GM12872 (cell line): ENCODE measurements around the gene CGNL1.

Source experiments
- TF ChIP-seq, protein P1 (sequence below): IDR thresholded peaks from 3 replicates; pipeline ENCODE4 v1.5.1; 2011; ENCODE audit warnings: low read depth, mild to moderate bottlenecking, low read length, moderate library complexity; ENCODE audit not compliant: insufficient read depth

The CGNL1 gene

DNA sequence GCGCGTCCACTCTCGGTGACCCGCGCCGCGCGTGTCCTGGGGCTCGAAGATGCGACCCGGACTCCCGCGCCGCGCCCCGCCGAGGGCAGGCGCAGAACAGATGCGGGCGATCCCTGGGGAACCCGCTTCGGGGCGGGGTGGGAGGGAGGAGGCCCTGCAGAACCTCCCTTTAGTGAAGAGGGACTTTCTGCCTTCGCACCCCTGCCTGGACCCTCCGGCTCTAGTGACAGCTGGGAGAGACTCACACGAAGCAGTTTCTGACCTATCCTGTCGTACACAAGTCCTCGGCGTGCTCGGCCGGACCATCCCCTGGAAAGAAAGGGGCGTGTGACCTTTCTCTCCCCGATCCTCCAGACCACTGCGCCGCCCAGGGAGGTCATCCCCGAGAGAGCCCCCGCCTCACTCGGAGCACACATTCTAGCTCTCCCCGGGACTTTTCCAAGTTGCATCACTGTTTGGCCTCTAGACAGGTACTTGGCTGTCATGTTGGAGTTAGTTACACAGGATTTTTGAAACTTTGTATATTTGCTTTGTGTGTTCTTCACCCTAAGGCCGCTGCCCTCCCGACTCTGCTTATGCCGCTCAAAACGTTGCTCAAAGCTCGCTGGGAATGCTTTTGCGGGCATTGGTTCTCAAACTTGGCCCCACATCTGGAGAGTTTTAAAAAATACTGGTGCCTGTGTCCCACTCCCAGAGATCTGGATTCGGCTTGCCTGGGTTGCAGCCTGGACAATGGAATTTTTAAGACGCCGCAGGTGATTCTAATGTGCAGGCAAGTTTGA, 582 bp downstream of the CGNL1 start:
- TF ChIP-seq, protein P1, sequence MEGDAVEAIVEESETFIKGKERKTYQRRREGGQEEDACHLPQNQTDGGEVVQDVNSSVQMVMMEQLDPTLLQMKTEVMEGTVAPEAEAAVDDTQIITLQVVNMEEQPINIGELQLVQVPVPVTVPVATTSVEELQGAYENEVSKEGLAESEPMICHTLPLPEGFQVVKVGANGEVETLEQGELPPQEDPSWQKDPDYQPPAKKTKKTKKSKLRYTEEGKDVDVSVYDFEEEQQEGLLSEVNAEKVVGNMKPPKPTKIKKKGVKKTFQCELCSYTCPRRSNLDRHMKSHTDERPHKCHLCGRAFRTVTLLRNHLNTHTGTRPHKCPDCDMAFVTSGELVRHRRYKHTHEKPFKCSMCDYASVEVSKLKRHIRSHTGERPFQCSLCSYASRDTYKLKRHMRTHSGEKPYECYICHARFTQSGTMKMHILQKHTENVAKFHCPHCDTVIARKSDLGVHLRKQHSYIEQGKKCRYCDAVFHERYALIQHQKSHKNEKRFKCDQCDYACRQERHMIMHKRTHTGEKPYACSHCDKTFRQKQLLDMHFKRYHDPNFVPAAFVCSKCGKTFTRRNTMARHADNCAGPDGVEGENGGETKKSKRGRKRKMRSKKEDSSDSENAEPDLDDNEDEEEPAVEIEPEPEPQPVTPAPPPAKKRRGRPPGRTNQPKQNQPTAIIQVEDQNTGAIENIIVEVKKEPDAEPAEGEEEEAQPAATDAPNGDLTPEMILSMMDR: no peak

- TF ChIP-seq, protein P1: no peak
Observed at GRCh38 chr15:57377478-57377847, 1.2 kb downstream of the CGNL1 start.

DNA sequence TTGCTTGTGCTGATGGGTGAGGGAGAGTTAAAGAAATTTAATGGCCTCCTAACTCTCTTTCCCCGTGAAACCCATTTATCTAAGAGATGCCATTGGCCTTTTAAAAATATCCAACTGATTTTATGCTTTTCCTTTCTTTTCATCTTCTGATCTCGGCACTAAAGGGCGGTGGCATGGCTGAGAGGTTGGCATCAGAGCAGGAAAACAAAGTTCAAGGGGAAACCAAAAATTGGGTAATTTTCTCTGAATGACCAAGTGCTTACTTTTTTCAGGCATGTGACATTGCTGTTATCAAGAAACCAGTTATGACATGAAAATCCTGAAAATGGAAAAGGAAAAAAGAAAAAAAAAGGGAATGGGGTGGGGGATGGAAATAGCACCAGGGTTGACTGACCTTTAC, 3.2 kb downstream of the CGNL1 start:
- TF ChIP-seq, protein P1: no peak

DNA sequence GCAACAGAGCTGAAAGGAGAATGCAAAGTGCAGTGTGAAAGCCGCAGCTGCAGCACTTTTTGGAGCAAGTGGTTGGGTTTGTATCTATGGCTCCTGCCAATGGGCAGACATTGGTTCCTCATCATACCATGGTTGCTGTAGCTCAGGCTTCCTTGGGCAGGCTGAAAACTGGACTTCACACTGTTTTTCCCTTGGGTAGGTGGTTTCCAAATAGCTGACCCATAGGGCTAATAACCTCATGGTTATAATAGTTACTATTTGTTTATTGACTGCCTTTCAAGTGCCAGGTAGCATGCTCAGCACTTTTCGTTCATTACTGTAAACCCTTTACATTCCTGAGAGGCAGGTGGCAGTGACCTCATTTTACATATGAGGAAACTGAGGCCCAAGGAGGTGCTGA, 4.5 kb downstream of the CGNL1 start:
- TF ChIP-seq, protein P1: no peak

GRCh38 chr15:57382215-57382614, 5.9 kb downstream of the CGNL1 start:
- TF ChIP-seq, protein P1: no peak

DNA sequence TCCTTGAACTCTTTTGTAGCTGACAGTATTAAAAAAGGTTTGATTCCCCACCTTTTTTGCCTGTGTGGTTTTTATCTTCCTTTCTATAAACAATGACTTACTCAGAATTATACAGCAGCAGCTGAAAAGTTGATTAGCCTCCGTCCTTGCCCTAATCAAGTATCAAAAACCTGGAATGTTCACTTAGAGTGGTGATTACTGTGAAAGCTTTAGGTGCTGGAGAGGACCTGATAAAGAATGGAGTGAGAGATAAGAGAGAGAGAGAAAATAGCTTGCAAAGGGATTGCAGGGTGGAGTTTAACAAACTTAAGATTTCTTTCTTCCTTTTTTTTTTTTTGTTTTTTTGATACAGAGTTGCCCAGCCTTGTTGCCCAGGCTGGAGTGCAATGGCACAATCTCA, 6.7 kb downstream of the CGNL1 start:
- TF ChIP-seq, protein P1: no peak

DNA sequence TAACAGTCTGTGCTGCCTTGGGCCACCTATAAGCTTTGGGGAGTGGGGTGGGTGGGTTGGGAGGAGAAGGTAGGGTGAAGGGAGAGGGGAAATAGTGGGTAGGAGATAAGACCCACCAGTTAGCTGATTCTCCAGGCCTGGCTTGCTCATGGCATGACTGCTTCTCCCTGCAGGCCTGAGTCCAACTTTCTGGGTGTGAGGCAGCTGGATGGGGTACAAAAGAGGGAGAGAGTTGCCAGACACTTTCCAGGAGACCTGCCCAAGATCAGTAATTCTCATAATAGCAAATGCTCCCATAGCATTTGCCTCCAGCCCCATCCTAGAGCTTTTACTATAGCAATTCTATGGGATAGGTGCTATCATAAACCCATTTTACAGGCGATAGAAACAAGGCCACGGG, 7.7 kb downstream of the CGNL1 start:
- TF ChIP-seq, protein P1: no peak
